Measurements from ENCODE around the gene PRKG2.

Gene PRKG2

GRCh38 chr4:81116566-81116965 lies 98.5 kb downstream of the PRKG2 start:
- no peak overlapping the region for H3K4me2 ChIP-seq (ENCODE audit: low read length)
- H3K27me3 ChIP-seq (ENCODE audit: control insufficient read depth, insufficient read depth, low read length), result no peaks in the 10 kb centered on the region
- no peak overlapping the region for H3K9ac ChIP-seq
- TF ChIP-seq, protein P1, sequence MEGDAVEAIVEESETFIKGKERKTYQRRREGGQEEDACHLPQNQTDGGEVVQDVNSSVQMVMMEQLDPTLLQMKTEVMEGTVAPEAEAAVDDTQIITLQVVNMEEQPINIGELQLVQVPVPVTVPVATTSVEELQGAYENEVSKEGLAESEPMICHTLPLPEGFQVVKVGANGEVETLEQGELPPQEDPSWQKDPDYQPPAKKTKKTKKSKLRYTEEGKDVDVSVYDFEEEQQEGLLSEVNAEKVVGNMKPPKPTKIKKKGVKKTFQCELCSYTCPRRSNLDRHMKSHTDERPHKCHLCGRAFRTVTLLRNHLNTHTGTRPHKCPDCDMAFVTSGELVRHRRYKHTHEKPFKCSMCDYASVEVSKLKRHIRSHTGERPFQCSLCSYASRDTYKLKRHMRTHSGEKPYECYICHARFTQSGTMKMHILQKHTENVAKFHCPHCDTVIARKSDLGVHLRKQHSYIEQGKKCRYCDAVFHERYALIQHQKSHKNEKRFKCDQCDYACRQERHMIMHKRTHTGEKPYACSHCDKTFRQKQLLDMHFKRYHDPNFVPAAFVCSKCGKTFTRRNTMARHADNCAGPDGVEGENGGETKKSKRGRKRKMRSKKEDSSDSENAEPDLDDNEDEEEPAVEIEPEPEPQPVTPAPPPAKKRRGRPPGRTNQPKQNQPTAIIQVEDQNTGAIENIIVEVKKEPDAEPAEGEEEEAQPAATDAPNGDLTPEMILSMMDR (IDR thresholded peaks at IDR 0.05), result no peak
- no peaks in the 10 kb centered on the region for H3K9me3 ChIP-seq (ENCODE audit: control insufficient read depth, low read length)
- no peak overlapping the region for H3K27ac ChIP-seq
- H3K4me1 ChIP-seq, result no peaks in the 10 kb centered on the region
- H2AFZ ChIP-seq, result no peak overlapping the region
- H3K79me2 ChIP-seq, result no peaks in the 10 kb centered on the region
- H3K4me3 ChIP-seq (ENCODE audit: low read depth, low read length), result no peak overlapping the region
- H3K36me3 ChIP-seq (ENCODE audit: control insufficient read depth, insufficient read depth, low read length), result no peaks in the 10 kb centered on the region

DNA sequence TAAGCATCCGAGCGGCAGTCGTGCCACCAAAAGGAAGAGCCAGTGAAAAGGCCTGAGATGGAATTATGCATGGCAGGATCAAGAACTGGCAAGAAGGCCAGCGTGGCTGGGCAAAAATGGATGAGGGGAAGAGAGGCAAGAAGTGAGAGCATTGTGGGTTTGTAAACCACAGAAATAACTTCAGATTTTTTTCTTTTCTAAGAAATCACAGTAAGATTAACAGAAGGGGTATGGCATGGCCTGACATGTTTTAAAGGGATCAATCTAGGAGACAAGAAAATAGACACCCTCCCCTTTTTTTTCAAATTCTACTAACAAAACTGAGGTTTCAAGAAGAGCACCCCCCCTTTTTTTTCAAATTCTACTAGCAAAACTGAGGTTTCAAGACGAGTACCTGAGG lies 102.0 kb downstream of the PRKG2 start:
- H3K27me3 ChIP-seq (ENCODE audit: control insufficient read depth, insufficient read depth, low read length), result no peaks in the 10 kb centered on the region
- no peak overlapping the region for H3K9ac ChIP-seq
- H3K27ac ChIP-seq, result no peak overlapping the region
- no peaks in the 10 kb centered on the region for H3K9me3 ChIP-seq (ENCODE audit: control insufficient read depth, low read length)
- H3K4me2 ChIP-seq (ENCODE audit: low read length), result no peak overlapping the region
- no peak overlapping the region for H2AFZ ChIP-seq
- H3K79me2 ChIP-seq, result no peaks in the 10 kb centered on the region
- TF ChIP-seq, protein P1 (IDR thresholded peaks at IDR 0.05), result no peak
- no peaks in the 10 kb centered on the region for H3K4me1 ChIP-seq
- no peaks in the 10 kb centered on the region for H3K36me3 ChIP-seq (ENCODE audit: control insufficient read depth, insufficient read depth, low read length)
- no peak overlapping the region for H3K4me3 ChIP-seq (ENCODE audit: low read depth, low read length)

GRCh38 chr4:81109356-81109755 lies 105.7 kb downstream of the PRKG2 start:
- Histone ChIP-seq H3K9ac (no peak overlapping the region), H3K27ac (no peak overlapping the region), H3K9me3 (ENCODE audit: control insufficient read depth, low read length) (no peaks in the 10 kb centered on the region), H3K36me3 (ENCODE audit: control insufficient read depth, insufficient read depth, low read length) (no peaks in the 10 kb centered on the region), H3K79me2 (no peaks in the 10 kb centered on the region), H3K4me1 (no peaks in the 10 kb centered on the region), H2AFZ (no peak overlapping the region), H3K27me3 (ENCODE audit: control insufficient read depth, insufficient read depth, low read length) (no peaks in the 10 kb centered on the region), H3K4me2 (ENCODE audit: low read length) (no peak overlapping the region), H3K4me3 (ENCODE audit: low read depth, low read length) (no peak overlapping the region)
- TF ChIP-seq, protein P1 (IDR thresholded peaks at IDR 0.05), result no peak

- no peaks in the 10 kb centered on the region for H3K27me3 ChIP-seq (ENCODE audit: control insufficient read depth, insufficient read depth, low read length)
- H3K36me3 ChIP-seq (ENCODE audit: control insufficient read depth, insufficient read depth, low read length), result no peaks in the 10 kb centered on the region
- no peak overlapping the region for H2AFZ ChIP-seq
- TF ChIP-seq, protein P1 (IDR thresholded peaks at IDR 0.05), result no peak
- no peak overlapping the region for H3K27ac ChIP-seq
- H3K4me3 ChIP-seq (ENCODE audit: low read depth, low read length), result no peak overlapping the region
- H3K4me1 ChIP-seq, result no peaks in the 10 kb centered on the region
- H3K9me3 ChIP-seq (ENCODE audit: control insufficient read depth, low read length), result no peaks in the 10 kb centered on the region
- no peak overlapping the region for H3K4me2 ChIP-seq (ENCODE audit: low read length)
- no peaks in the 10 kb centered on the region for H3K79me2 ChIP-seq
- H3K9ac ChIP-seq, result no peak overlapping the region
Measured at GRCh38 chr4:81106150-81106549, 108.9 kb downstream of the PRKG2 start.

DNA sequence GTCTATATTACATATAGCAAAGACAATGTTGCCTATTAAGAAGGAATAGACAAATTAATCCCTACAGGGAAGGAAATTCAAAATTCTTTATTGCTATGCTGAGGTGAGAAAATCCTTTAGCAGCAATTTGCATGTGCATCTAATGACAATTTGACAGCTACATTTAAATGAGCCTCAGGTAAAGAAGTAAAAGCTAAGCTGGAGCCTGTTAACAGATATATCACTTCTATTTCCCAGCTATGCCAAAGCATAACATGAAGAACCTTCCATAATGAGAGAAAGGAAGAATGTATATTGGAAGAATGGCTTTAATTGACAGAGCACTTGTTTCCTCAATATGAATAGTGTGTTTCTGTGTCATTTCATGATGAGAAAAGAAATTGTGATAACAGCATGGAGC lies 112.9 kb downstream of the PRKG2 start:
- no peaks in the 10 kb centered on the region for H3K79me2 ChIP-seq
- TF ChIP-seq, protein P1 (IDR thresholded peaks at IDR 0.05), result no peak
- H3K9me3 ChIP-seq (ENCODE audit: control insufficient read depth, low read length), result no peaks in the 10 kb centered on the region
- no peak overlapping the region for H3K4me2 ChIP-seq (ENCODE audit: low read length)
- H3K27me3 ChIP-seq (ENCODE audit: control insufficient read depth, insufficient read depth, low read length), result no peaks in the 10 kb centered on the region
- no peak overlapping the region for H3K27ac ChIP-seq
- H3K9ac ChIP-seq, result no peak overlapping the region
- no peaks in the 10 kb centered on the region for H3K36me3 ChIP-seq (ENCODE audit: control insufficient read depth, insufficient read depth, low read length)
- H3K4me1 ChIP-seq, result no peaks in the 10 kb centered on the region
- H3K4me3 ChIP-seq (ENCODE audit: low read depth, low read length), result no peak overlapping the region
- no peak overlapping the region for H2AFZ ChIP-seq
